Embryonic facial prominence (tissue), 1 donor: Measurements from ENCODE around the gene ITPRIP.

Experiments
- DNase-seq: peaks from one replicate; pipeline ENCODE4 v3.0.0-alpha.2; 2016; ENCODE audit errors: extremely low spot score

The ITPRIP gene

GRCh38 chr10:104342941-104343411 lies 4.7 kb upstream of the ITPRIP start:
- no peak for DNase-seq

- DNase-seq, result no peak
These were observed 2.4 kb upstream of the ITPRIP start for GRCh38 chr10:104340641-104341040.

GRCh38 chr10:104340111-104340526 lies 1.9 kb upstream of the ITPRIP start:
- DNase-seq, result no peak

DNA sequence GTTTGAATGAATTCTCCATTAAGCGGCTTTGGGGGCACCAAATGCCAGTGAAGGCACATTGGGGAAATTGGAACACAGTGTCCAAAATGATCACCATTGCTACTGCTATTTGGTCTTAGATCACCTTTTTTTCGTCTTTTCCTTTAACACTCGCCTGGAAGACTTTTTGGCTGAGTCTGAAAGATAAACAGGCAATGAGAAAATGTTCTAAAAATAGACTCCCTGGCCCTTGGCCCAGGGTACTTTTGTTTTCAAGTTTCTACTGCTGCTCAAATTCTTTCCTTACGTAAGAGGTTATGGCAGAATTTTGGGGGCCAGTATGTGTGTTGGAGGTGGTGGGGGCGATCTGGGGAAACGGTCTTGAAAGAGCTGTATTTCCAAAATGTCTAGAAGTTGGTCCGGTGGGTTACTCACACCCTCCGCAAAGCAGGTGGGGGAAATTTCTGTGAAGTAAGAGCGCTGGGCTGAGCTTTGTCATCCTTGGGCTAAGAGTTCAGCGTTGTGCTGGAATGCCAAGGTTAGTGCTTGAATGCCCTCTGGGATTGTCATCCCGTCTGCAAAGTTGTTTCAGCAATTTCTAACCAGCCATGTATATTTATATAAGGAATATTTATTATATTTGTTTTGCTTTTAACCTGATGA lies 1.3 kb upstream of the ITPRIP start:
- no peak for DNase-seq

DNA sequence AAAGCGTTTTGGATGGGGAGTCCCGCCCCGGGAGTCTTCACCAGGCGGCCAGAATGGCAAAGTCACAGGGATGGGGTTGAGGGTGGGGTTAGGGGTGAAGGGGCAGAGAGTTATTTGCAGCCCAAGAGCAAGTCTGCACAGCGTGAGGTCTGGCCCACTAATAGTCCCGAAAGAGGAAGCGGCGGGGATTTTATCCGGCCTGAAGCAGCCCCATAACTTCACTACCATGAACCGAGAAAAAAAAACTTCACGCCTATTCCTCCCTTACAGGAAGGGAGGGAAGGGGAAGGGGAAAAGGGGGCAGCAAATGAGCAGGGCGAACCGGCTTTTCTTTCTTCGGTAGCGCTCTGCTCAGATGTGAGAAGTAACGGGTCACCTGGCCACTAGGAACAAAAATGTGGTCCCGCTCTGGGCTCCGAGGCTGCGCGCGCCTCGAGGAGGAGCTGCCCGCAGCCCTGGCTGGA lies 712 bp downstream of the ITPRIP start:
- DNase-seq, result no peak

DNA sequence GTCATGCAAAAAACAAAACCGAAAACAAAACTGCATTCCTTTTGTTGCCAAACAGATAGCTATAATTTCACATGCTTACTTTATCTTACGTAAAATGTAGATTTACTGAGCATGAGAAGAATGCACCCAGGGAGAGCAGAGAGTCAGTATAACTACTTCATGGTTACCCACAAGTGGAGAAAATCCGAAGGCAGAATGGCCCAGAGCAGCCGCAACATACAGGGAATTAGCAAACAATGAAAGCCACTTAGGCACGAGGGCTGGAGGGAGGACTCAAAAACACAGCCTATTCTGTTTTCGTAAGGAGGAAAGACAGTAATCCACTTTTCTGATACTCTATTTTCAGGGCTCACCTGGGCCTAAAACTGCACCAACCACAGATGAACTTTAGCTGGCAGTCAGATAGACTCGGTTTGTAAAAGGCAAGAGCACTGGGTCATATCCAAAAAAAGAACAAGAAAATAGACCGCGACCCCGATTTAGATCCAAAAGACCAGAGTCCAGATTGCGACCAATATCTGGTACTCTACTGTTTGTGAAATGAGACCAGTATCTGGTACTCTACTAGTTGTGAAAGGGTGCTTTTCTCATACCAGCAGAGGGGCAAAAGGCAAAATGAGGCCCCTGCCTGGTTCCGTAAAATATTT lies 1.3 kb downstream of the ITPRIP start:
- no peak for DNase-seq

DNA sequence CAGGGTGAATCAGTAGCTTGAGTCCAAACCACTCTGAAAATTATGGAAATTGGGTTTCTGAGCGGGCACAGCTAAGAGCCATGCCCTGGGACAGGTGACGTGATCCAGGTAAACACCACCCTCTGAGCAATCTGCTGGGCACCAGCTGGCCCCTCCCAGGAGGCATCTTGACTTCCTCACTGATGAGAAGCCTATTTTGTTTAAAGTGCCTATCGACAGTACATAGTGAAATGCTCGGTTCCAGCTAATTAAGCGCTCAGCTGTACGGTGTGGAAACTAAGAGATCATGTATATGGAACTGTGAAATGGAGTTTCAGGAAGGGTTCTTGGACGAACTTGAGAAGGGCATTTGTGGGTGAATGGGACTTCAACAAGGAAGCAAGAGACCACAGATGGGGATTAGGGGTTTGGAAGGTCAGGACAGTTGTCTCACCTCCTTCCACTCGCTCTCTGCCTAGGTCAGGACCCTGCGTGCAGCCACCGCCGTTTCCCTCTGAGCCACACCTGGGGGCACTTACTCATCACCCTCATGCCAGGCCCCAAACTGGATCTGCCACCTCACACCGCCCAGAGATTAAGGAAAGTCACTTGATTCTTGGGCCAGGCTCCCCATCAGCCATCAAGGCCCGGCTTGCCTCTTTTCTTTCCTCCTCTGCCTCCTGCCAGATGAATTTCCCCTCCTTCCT lies 3.2 kb downstream of the ITPRIP start:
- no peak for DNase-seq

- no peak for DNase-seq
These were observed 3.7 kb downstream of the ITPRIP start for GRCh38 chr10:104334561-104334960.

GRCh38 chr10:104333728-104334373 lies 4.4 kb downstream of the ITPRIP start:
- no peak for DNase-seq

DNA sequence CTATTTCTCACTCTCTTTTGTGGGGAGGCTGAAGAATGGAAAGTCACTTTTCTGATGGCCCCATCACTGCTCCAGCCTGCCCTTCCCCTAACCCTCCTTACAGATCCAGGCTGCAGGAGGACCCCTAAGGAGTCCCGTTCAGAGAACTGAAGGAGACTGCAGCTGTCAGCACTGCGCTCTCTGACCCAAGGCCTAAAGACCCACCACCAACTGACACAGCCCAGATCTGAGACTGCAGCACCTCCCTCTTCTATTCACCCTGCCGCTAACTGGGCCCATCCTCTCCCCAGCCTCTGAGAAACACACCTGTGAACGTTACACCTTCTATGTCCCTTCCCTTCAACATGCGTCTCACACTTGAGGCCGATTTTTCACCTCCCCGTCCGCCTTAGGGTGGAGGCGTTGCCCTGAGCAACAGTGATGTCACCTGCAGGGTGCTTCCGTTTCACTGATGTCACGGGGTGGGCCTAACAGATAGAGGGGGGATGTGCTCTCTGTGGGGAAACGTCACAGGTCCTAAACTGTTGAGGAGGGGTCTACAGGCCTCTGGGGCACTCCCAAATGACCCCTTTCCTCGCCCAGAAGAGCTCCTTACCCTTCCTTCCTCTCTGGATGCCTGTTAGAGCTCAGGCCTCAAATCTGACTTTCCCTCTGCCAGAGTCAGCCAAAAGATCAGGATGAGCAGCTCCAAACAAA lies 5.1 kb downstream of the ITPRIP start:
- DNase-seq, result no peak

DNA sequence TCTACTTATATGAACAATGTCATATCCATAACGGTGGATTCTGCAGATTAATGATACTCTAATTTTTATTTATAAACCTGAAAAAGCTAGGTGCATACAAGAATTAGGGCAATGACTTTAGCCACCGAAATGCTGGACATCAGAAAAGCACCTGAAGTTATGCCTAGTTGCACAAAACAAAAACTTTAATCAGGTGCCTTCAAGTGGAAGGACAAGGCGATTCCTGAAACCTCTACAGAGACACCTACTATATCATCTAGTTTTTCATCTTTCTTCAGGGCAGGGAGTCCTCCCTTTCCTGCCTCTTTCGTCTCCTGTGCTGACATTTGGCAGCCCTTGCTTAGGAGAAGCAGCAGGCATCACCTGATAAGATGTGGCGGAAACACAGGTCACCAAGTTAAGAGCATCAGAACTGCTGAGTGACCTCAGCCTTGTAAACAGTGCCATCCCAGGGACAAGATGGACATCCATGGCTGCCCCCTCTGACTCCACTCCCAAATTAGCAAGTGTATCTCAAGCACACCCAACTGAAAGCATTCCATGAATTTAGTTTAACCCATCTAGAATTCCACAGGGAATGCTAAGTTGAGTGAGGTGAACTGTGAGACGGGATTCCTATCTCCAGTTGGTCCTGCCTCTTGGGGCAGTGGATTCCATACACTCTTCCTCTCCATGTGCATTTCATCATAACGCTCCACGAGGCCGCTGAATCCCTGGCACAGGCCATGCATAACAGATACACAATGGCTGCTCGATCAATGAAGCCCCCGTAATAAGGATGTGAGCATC lies 5.8 kb downstream of the ITPRIP start:
- DNase-seq, result no peak

DNA sequence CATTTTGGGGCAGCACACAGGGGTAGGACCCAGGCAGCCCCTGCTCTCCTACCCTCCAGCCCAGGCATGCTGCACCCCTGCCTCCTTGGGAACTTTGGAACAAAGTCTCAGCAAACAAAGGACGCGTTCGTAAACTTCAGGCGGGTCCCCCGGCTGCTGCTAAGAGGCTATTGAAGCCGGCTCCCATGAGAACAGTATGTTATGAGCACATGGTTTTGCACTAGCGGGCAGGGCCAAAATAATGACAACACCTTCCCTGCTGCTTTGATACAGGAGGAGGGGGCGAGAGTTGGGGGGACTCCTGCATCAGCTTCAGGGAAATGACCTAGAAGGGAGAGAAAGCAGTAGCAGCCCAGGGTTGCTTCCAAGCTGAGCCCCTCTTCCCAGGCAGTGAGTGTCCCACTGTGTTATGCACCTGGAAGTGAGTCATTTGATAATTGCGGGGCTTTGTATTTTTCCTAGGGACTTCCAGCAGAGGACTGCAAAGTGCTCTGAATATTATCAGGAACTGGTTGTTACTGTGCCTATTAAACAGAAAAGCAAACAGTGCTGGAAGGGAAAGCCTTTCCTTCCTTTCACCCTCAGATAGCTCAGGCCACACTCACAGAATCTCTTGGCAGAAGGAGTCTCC lies 6.9 kb downstream of the ITPRIP start:
- no peak for DNase-seq

DNA sequence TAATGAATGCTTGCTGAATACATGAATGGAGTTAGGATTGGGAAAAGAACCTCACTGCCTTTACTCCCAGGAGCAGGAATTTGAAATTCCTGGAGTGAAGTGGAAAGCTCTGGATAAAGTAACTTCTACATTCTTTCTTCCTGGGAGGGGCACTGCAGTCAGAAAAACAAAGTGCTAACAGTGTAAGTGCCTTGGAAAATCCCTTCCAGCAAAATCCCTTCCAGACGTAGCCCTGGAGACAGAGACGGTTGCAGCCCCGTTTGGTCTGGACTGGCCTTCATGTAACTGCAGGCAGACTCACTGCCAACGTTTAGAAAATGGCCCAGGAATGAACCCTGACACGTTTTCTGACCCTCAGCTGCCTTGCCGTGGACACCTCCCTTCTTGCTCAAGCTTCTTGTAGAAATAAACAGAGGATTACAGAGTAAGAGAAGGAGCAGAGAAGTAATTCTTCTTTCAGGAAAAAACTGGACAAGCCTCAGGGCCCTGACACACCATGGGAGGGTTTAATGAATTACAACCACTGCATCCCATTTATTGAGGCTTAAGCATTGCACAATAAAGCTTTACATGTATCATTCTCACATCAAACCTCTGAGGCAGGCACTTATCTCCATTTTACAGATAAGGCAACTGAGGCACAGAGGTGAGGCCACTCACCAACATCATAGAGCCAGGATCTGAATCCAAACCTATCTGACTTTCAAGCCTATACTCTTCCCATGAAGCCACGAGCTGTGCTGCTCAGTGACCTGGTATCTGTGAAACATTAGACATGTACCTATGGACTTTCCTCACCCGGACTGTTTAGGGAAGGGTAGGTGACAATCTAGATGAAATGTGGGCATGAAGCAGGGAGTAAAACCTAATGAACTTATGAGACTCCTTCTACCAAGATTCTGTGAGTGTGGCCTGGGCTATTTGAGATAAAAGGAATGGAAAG lies 7.8 kb downstream of the ITPRIP start:
- no peak for DNase-seq

GRCh38 chr10:104329735-104330134 lies 8.5 kb downstream of the ITPRIP start:
- DNase-seq, result no peak

- DNase-seq, result no peak
These were observed 9.2 kb downstream of the ITPRIP start for GRCh38 chr10:104328896-104329710.

- no peak for DNase-seq
These were observed 9.7 kb downstream of the ITPRIP start for GRCh38 chr10:104328646-104328895.

- no peak for DNase-seq
These were observed 10.3 kb downstream of the ITPRIP start for GRCh38 chr10:104327745-104328645.
